SHP77 (cell line): ENCODE measurements around the gene FMO4.
"Not testable (repeated sequence)": the region's sequence is repeated elsewhere in the genome, so short reads cannot be mapped to it uniquely, and the experiment has no call there.

ENCODE experiments used
- DNase-seq, 2 experiments: peaks; one replicate each; lab custom pipeline; 2025; lab: John Stamatoyannopoulos, UW

Gene FMO4, protein sequence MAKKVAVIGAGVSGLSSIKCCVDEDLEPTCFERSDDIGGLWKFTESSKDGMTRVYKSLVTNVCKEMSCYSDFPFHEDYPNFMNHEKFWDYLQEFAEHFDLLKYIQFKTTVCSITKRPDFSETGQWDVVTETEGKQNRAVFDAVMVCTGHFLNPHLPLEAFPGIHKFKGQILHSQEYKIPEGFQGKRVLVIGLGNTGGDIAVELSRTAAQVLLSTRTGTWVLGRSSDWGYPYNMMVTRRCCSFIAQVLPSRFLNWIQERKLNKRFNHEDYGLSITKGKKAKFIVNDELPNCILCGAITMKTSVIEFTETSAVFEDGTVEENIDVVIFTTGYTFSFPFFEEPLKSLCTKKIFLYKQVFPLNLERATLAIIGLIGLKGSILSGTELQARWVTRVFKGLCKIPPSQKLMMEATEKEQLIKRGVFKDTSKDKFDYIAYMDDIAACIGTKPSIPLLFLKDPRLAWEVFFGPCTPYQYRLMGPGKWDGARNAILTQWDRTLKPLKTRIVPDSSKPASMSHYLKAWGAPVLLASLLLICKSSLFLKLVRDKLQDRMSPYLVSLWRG

DNA sequence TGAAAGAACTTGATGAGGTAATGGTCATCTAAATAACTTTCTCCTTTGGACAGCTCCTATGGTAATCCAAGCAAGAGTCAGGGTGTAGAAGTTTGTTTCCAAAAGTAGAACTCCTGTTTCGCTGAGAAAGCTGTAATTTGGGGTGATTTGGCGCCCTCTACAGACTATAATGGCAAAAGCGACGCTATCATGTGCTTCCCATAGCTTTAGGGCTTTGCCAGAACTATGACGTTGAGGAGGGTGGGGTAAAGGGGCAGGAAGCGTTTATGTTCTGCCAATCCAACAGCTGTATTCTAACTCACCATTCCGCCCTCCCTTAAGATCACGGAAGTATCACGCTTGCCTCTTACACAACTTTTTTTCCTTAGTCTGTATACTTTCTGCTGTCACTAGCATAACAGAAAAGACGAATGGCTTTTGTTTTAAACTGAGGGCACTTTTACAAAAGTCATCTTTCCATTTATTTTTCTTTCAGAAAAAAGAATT, at the start of gene FMO4:
Gene FMO4 (plus strand): TSS at position 349 of the 486 bp plus-strand sequence. CDS start 5,643 bp downstream, outside the sequence.
- peak; percentile 67 to 71 for DNase-seq

DNA sequence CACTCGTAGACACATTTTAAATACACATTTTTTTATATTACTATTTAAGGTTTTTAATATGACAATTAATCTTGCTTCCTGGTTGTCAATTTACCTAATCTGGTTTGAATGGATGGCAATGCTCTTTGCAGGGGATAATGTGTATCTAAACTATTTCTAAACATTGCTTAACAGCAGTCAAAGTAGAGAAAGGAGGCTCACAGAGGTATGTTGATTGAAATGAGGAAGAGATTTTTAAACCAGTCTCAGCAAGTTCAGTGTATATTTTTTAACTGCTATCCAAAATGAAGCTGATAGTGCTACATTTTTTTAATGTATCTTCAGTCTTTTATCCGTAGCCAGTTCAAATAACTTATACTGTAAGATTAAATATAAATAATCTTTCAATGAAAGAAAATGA, 48.3 kb upstream of the FMO4 start:
- no peak for DNase-seq

DNA sequence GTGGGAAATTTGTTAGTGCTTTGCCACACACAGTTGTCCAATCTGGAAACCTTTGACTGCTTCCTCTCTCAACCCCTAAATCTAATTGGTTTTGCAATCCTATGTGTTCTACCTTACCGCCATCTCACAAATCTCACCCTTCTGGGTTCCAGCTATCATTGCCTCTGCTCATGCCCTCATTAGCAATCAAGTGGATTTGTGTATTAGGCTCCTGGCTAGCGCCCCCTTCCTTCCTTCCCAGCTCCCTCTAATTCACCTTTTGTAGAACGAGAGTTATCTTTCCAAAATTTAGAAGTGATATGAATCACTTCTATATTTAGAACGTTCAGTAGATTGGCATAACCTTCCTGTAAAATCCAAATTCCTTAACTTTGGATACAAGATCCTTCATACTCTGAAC, 47.1 kb upstream of the FMO4 start:
- DNase-seq: no peak

DNA sequence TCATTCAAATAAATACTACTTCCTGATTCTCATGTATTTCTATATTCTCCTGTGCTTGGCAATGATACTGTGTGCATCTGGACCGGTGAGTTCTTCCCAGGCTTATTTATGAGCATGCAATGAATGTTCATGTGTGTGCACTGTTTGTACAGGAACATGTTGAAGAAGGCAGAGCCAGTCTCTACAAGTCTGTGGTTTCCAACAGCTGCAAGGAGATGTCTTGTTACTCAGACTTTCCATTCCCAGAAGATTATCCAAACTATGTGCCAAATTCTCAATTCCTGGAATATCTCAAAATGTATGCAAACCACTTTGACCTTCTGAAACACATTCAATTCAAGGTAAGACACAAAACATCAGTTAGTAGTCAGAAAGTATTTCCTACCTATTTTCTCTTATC, 46.6 kb upstream of the FMO4 start:
- DNase-seq: no peak

DNA sequence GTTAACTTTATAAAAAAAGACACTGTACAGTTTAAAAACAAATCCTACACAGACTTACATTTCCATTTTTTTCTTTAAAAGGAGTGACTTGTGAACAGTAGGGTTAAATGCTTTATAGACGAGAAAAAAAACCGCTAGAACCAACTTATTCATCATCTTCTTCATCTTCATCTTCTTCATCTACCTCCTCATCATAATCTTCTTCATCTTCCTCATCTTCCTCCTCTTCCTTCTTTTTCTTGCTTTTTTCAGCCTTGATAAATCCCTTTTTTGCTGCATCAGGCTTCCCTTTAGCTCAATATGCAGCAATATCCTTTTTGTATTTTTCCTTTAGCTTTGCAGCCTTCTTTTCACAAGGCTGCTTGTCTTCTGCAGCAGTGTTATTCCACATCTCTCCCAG, 43.2 kb upstream of the FMO4 start:
- no peak for DNase-seq

GRCh38 chr1:171277534-171277933, 36.4 kb upstream of the FMO4 start:
- no peak for DNase-seq

DNA sequence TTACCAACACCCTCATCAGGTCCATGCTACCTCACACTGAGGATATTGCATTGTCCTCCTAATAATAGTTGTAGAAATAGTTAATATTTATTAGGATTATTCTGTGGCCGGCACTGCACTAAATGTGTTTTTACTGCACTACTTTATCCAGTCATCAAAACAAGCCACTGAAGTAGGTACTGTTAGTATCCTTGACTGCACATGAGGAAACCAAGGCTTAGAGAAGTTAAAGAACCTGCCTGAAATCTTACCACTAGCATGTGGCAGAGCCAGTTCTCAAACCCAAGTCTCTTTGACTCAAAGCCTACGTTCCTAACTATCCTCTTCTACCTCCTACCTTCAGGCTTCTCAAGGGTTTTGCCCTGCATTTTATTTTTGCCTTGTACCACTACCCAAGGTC, 34.7 kb upstream of the FMO4 start:
- DNase-seq: no peak

GRCh38 chr1:171279678-171280077, 34.3 kb upstream of the FMO4 start:
- DNase-seq: no peak

- no peak for DNase-seq
Observed at GRCh38 chr1:171280599-171280998, 33.4 kb upstream of the FMO4 start.

DNA sequence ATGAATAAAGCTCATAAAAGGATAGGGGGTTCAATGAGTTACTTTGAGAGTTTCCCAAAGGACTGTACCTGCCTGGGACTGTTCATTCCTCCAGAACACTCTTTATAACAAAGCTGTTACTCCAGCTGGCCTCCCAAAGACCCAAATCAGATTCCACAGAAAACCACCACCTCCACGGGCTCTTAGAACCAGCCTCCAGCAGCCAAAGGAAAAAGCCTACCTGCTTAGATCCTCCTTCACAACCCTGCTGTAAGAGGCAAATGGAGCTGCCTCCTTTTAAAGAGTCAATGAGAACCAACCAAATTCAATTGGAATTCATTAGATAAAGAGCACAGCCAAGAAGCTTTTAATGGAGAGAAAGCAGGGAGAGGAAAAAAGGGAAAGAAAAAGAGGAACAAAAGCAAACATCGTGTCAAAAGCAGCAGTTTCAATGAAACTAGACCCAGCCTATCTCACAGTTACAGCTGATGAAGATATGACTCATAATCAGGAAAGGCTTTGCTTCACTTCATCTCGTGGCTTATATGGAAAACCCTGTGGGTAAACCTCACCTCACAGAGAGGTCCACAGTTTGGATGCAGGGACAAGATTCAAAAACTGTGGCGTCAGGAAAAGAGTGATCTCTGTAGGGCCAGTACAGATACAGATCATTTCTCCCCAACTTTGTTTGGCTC, 27.8 kb upstream of the FMO4 start:
- no peak for DNase-seq

DNA sequence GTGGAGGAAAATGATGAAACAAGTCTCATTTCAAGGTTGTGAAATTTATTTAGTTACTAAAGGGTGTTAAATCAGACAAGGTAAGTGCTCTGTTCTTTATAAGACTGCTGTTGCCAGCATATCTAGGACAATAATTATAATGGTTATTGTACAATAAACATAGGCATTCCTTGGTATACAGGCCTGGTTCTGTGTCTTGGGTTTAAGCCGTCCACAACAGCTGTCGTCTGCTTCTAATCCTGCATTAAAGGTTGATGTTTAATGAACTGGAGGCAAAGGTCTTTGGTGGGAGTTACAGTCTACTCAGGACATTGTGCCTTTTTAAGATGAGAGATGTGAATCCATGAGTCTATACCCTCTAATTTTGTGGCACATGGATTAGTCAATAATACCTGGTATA, 23.4 kb upstream of the FMO4 start:
- no peak for DNase-seq

DNA sequence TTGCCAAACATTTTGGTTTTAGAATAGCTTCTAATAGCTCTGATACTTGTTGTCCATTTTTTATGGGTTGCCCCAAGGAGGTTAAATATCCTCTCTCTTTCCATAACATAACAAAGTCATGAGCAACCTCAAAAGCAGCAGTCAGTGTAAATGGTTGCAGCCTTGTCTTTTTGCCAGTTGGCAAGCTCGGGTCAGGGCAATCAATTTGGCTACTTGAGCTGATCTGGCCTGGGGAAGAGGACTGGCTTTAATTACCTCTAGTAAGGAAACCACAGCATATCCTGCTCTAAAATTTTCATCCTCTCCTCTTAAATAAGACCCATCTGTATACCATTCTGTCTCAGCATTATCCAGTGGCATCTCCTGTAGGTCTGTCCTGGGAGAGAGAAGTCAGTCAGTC, 21.2 kb upstream of the FMO4 start:
- no peak for DNase-seq

- not testable (repeated sequence) for DNase-seq
Observed at GRCh38 chr1:171295383-171295782, 18.6 kb upstream of the FMO4 start.

DNA sequence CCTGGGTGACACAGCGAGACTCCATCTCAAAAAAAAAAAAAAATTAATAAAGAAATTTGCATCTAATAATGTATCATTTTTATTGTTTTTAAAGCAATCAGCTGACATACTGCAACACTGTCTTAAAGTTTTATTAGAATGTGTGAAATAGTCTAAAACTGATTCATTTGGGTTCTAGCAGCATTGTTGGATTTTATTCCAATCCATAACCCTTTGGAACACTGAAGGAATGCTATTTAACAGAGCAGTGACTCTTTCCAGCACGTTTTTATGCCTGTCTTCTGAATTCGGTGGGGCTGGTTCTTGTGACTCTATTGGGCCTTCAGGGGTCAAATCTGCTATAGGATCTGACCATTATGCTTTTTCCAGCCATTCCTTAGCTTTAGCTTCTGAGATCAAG, 18.2 kb upstream of the FMO4 start:
- no peak for DNase-seq

GRCh38 chr1:171296897-171297296, 17.1 kb upstream of the FMO4 start:
- DNase-seq: no peak

GRCh38 chr1:171298696-171299095, 15.3 kb upstream of the FMO4 start:
- DNase-seq: no peak

- no peak for DNase-seq
Observed at GRCh38 chr1:171299342-171299741, 14.6 kb upstream of the FMO4 start.

DNA sequence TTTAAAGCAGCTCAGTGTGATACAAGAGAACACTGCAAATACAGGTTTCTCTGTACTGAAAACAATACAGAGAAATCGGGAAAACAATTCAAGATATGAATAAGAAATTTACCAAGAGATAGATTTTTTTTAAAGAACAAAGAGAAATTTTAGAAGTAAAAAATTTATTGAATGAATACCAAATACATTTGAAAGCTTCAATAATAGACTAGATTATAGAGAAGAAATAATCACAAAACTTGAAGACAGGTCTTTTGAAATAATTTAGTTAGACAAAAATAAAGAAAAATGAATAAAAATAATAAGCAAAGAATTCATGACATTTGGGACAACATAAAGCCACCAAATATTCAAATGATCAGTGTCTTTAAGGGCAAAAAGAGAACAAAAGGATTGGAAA, 13.6 kb upstream of the FMO4 start:
- no peak for DNase-seq

DNA sequence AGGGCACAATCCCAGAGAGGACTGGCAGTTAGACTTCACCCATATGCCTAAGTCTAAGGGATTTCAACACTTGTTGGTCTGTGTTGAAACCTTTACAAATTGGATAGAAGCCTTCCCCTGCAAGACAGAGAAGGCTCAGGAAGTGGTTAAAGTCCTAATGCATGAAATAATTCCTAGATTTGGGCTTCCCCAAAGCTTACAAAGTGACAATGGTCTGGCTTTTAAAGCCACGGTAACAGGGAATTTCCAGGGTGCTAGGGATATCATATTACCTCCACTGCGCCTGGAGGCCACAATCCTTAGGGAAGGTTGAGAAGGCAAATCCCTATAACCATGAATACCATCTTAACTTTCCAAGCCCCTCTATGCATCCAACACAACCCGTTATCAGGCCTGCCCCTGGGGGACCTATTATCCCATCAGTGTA, 3.3 kb upstream of the FMO4 start:
- no peak for DNase-seq

DNA sequence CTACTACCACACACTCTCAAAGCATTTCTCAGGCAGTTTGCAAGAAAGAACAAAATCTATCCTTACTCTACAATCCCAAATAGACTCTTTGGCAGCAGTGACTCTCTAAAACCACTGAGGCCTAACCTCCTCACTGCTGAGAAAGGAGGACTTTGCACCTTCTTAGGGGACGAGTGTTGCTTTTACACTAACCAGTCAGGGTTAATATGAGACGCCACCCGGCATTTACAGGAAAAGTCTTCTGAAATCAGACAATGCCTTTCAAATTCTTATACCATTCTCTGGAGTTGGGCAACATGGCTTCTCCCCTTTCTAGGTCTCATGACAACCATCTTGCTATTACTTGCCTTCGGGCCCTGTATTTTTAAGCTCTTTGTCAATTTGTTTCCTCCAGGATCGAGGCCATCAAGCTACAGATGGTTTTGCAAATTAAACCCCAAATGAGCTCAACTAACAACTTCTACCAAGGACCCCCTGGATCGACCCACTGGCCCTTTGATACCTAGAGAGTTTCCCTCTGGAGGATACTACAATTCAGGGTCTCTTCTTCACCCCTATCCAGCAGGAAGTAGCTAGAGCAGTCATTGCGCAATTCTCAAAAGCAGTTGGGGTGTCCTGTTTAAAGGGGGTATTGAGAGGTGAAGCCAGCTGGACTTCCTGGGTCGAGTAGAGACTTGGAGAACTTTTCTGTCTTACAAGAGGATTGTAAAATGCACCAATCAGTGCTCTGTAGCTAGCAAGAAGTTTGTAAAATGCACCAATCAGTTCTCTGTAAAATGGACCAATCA, 2.0 kb upstream of the FMO4 start:
- no peak for DNase-seq

GRCh38 chr1:171313319-171313834, 606 bp upstream of the FMO4 start:
- DNase-seq: no peak

- no peak for DNase-seq
Observed at GRCh38 chr1:171329251-171329650, 15.3 kb downstream of the FMO4 start.
